Upper lobe of right lung (tissue), 1 donor: ENCODE measurements around the gene HAX1. TPM values are rescaled to one million over a fixed set of nuclear protein-coding genes. Genes with fewer than 3 reads are reported as not detected.
"Not testable (repeated sequence)": the region's sequence is repeated elsewhere in the genome, so short reads cannot be mapped to it uniquely, and the experiment has no call there.

Experiments
- ATAC-seq: fragments of 200-7000 bp; cut with Tn5 transposase; one replicate; pipeline ENCODE4 v1.9.1; 2020; ENCODE audit warnings: mild to moderate bottlenecking, moderate library complexity
- DNase-seq: peaks from one replicate; pipeline ENCODE4 v3.0.0-alpha.2; 2020
- H3K27ac ChIP-seq: fragments of 200-600 bp; one replicate; pipeline ENCODE4 v1.8.0; 2022
- H3K27me3 ChIP-seq: fragments of 200-600 bp; one replicate; pipeline ENCODE4 v1.8.0; 2022; ENCODE audit warnings: mild to moderate bottlenecking
- H3K36me3 ChIP-seq: fragments of 200-600 bp; one replicate; pipeline ENCODE4 v1.8.0; 2022
- H3K4me1 ChIP-seq: fragments of 200-600 bp; one replicate; pipeline ENCODE4 v1.8.0; 2022
- H3K4me3 ChIP-seq: fragments of 200-600 bp; one replicate; pipeline ENCODE4 v1.8.0; 2022; ENCODE audit warnings: mild to moderate bottlenecking
- H3K9me3 ChIP-seq: fragments of 200-600 bp; one replicate; pipeline ENCODE4 v1.8.0; 2022
- CTCF ChIP-seq: fragments of 200-600 bp; IDR thresholded peaks from one replicate; pipeline ENCODE4 v1.8.0; 2022; ENCODE audit warnings: antibody characterized with exemption
- intact Hi-C: fragments of 100-400 bp; cut with DNase I; formaldehyde crosslinking; loops from one replicate; pipeline ENCODE4 v1.11.0; 2022
- total RNA-seq: library from RNA; stranded (reverse); fragmentation: NEBNext Ultra II Directional; extraction: Animal tissue kit (Norgen Biotek cat#: 25700); gene quantifications from one replicate; pipeline ENCODE4 v1.2.1, GENCODE V29; 2021
- donor health status: DM: no; HTN: yes; CAD: no; lungs with severe emphysema.

Gene HAX1
- total RNA-seq, 1 donor from 2014 or later, result 78.2 TPM

- Histone ChIP-seq H3K27ac (no peak overlapping the region), H3K27me3 (no peaks in the 10 kb centered on the region), H3K4me1 (peaks cover 10% of the 10 kb centered on the region), H3K36me3 (peaks cover 19% of the 10 kb centered on the region), H3K4me3 (no peak overlapping the region), H3K9me3 (no peaks in the 10 kb centered on the region)
- TF ChIP-seq CTCF, result peak; percentile 26
- no peak for ATAC-seq
- intact Hi-C loops, result no loop called here
- DNase-seq, result no peak
Measured at GRCh38 chr1:154276797-154277196, 4.4 kb downstream of the HAX1 start.

- H3K4me3 ChIP-seq, H3K27me3 ChIP-seq, H3K4me1 ChIP-seq, H3K27ac ChIP-seq, H3K36me3 ChIP-seq, ATAC-seq, H3K9me3 ChIP-seq, intact Hi-C loops, DNase-seq: not testable (repeated sequence)
Measured at GRCh38 chr1:154287591-154287990, 15.2 kb downstream of the HAX1 start.

- no peak overlapping the region for H3K4me3 ChIP-seq
- intact Hi-C loops, result no loop called here
- no peak for ATAC-seq
- H3K4me1 ChIP-seq, result no peaks in the 10 kb centered on the region
- H3K27me3 ChIP-seq, result no peaks in the 10 kb centered on the region
- no peak for DNase-seq
- no peaks in the 10 kb centered on the region for H3K9me3 ChIP-seq
- H3K27ac ChIP-seq, result no peak overlapping the region
- H3K36me3 ChIP-seq, result no peaks in the 10 kb centered on the region
- no peak for TF ChIP-seq CTCF
Measured at GRCh38 chr1:154288661-154289060, 16.2 kb downstream of the HAX1 start.

GRCh38 chr1:154290921-154291320, 18.5 kb downstream of the HAX1 start:
- H3K36me3 ChIP-seq, result no peaks in the 10 kb centered on the region
- H3K9me3 ChIP-seq, result peaks cover 12% of the 10 kb centered on the region
- TF ChIP-seq CTCF, result no peak
- no peak overlapping the region for H3K4me3 ChIP-seq
- H3K4me1 ChIP-seq, result no peaks in the 10 kb centered on the region
- no peak for DNase-seq
- no peaks in the 10 kb centered on the region for H3K27me3 ChIP-seq
- H3K27ac ChIP-seq, result no peak overlapping the region
- ATAC-seq, result no peak
- intact Hi-C loops, result no loop called here

GRCh38 chr1:154295408-154296235, 23.2 kb downstream of the HAX1 start:
- ATAC-seq (no peak), DNase-seq (no peak)
- no peak for TF ChIP-seq CTCF
- H3K36me3 ChIP-seq, result no peaks in the 10 kb centered on the region
- no peaks in the 10 kb centered on the region for H3K4me1 ChIP-seq
- no peak overlapping the region for H3K4me3 ChIP-seq
- no peak overlapping the region for H3K27ac ChIP-seq
- intact Hi-C loops, result no loop called here
- peaks cover 15% of the 10 kb centered on the region for H3K9me3 ChIP-seq
- no peaks in the 10 kb centered on the region for H3K27me3 ChIP-seq

GRCh38 chr1:154301582-154301981, 29.2 kb downstream of the HAX1 start:
- H3K4me3 ChIP-seq, result no peak overlapping the region
- no peak overlapping the region for H3K27ac ChIP-seq
- DNase-seq (no peak), ATAC-seq (no peak)
- no peaks in the 10 kb centered on the region for H3K9me3 ChIP-seq
- TF ChIP-seq CTCF, result no peak
- H3K36me3 ChIP-seq, result no peaks in the 10 kb centered on the region
- no peaks in the 10 kb centered on the region for H3K27me3 ChIP-seq
- H3K4me1 ChIP-seq, result no peaks in the 10 kb centered on the region
- intact Hi-C loops, result no loop called here
